Medulla oblongata (tissue), 1 donor: ENCODE measurements around the gene LYPD5.
A peak's percentile ranks its signal among the peaks of the same experiment; 100 is the strongest.
"Not testable (repeated sequence)": the region's sequence is repeated elsewhere in the genome, so short reads cannot be mapped to it uniquely, and the experiment has no call there.

Experiments used
- DNase-seq: peaks from one replicate; pipeline ENCODE4 v3.0.0-alpha.2; 2015; ENCODE audit errors: extremely low spot score

The LYPD5 gene

DNA sequence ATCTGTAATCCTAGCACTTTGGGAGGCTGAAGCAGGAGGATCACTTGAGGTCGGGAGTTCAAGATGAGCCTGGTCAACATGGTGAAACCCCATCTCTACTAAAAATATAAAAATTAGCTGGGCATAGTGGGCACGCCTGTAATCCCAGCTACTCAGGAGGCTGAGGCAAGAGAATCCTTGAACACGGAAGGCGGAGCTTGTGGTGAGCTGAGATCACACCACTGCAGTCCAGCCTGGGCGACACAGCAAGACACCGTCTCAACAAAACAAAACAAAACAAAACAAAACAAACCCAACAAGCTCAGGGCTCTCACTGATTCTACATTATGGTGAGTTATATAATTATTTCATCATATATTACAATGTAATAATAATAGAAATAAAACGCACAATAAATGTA is 4.2 kb upstream of the LYPD5 start:
- not testable (repeated sequence) for DNase-seq

DNA sequence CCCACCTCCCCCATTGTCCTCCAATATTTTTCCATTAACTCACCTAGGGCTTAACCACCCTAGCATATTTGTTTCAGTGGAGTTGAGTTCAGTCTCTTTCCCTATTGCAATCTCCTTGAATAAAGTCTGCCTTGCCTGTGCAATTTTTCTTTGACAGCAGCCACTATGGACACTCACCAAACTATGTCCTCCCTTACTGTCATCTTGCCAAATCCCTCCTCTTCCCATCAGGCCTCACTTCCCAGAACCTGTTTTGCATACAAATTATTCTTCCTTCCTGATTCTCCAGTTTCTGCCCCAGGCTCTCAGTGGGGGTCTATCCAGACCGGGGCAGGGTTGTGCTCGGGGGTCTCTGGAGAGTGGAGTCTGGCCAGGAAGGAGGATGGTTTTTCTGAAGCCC is 2.2 kb upstream of the LYPD5 start:
- DNase-seq: no peak

DNA sequence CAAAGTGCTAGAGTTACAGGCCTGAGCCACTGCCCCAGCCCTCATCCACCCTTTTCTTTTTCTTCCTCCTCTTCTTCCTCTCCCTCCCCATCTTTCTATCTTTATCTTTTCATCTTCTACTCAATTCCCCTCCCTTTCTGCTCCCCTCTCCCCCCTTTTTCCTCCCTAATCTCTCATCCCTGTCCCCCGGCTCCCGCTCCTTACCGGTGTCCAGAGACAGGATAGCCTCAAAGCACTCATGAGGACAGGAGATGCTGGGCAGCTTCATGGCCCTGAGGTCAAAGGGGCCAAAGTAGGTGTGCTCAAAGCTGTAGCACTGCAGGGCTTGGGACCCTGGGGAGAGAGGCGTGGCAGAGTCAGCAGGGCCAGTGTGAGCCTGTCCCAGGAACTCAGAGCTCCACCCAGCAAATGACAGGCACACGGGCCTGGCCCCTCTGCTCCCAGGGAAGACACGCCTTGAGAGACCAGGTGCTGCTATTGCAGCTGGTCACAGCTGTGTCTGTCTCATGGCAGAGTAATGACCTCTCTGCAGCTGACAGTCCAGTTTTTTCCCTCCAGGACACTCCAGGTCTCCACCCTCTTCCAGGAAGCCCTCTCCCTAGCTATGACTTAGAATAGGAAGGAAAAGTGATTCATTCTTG is 2.6 kb downstream of the LYPD5 start:
- DNase-seq: no peak

DNA sequence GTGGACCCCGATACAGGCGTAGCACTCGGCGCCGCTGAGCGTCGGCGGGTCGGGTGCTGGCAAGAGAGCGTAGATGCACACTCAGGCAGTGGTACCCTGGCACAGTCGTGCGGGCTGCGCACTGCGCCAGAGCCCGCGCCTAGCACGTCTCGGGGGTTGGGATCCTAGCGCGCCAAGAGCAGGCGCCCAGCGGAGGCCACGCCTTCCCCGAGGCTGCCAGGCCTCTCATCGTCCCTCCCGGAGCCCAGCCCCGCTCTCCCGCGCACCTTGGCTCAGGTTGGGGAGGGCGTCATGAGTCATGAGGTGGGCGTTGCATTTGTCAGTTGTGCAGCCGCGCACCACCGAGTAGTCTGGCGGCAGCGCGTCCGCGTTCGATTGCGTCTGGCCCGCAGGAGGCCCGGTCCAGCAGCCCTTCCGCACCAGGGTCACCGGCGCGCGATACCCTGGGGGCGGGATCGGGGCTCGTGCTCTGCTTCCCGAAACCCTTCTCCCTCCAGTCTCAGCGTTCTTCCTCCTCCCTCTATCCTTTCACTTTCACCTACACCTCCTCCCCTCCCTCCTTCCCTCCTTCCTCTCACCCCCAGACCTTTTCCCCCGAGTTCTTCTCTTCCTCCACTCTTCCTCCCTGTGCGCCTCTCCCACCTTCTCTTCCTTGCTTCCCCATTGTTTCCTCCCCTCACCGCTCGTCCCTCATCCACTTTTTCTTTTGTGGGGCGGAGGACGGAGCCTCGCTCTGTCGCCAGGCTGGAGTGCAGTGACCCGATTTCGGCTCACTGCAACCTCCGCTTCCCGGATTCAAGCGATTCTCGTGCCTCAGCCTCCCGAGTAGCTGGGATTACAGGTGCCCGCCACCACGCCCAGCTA is 3.5 kb downstream of the LYPD5 start:
- DNase-seq: no peak

DNA sequence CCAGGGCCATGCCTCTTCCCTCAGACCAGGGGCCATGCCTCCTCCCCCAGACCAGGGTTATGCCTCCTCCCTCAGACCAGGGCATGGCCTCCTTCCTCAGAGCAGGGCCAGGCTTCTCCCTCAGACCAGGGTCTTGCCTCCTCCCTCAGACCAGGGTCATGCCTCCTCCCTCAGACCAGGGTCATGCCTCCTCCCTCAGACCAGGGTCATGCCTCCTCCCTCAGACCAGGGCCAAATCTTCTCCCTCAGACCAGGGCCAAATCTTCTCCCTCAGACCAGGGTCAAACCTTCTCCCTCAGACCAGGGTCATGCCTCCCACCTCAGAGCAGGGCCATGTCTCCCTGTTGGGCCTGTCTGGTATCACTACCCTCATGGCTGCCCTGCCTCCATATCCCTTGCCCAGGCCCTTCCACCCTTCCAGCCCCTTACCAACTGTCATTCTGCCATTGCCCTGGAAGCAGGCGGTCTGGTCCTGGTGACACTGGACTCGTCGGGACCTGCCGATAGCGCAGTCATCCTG is 4.2 kb downstream of the LYPD5 start:
- DNase-seq: no peak

DNA sequence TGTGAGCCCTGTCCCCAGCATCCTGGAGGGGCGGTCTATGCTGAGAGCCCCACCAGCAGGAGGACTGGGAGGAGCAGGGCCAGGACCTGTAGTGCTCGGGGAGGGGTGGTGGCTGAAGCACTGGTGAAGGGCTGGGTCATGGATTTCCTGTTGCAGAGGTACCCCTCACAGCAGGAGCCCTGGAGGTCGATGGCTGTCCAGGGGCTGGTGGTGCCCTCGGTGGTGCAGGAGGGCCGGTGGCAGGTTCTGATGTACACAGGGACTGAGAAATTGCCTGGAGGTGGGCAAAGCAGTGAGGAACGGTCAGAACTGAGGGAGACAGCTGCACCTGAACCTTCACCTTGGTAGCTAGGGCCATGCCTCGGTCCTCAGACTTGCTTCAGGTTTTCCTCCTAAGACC is 4.7 kb downstream of the LYPD5 start:
- DNase-seq: no peak

DNA sequence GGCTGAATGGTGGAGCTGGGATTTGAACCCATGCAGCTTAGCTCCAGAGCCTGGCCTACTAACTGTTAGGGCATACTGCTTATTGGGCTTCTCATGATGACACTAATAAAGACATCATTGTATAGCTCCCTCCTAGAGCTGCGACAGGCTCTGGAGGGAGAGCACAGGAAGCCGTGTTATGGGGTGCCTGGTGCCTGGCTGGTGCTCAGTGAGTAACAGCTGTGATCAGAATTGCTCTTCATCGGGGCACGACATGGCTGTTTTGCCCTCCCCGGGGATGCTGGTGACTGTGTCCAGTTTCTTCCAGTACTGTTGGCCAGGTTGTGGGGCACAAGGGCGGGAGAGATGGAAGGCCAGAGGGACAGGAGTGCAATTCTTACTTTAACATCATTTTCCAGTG is 5.1 kb downstream of the LYPD5 start:
- peak; percentile 41 for DNase-seq

DNA sequence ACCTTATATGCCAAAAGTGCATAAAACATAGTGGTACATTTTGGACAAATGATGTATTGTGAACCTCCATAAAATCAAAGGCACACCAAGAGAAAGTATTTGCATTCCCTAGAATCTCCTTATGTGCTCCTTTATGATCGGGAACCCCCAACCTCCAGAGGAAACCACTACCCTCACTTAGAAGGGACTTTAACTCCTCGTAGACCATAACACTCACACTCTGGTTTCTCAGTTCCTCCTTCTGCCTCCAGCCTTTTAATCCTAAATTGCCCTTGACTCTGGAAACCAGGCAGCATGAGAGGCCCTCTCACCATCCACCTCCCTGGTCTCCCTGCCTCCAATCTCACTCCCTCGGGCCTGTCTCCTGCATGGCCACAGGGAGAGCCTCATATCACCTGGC is 11.7 kb downstream of the LYPD5 start:
- no peak for DNase-seq

DNA sequence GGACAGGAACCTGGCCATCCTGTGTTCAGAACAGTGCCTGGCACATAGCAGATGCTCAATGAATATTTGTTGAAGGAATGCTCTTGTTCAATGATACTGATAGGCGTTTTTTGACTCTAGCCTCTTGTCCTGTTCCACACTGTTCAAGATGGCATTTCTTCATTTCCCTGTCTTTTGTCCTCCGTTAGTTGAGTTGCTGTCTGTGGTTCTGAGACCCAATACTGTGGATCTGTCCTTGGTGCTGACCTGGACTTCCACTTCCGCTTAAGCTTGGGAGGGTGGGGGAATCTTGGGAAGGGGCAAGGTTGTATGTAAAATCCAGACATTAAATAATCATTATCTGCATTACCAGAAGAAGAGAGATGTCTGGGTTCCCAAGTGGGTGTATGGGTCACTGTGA is 13.2 kb downstream of the LYPD5 start:
- DNase-seq: no peak

DNA sequence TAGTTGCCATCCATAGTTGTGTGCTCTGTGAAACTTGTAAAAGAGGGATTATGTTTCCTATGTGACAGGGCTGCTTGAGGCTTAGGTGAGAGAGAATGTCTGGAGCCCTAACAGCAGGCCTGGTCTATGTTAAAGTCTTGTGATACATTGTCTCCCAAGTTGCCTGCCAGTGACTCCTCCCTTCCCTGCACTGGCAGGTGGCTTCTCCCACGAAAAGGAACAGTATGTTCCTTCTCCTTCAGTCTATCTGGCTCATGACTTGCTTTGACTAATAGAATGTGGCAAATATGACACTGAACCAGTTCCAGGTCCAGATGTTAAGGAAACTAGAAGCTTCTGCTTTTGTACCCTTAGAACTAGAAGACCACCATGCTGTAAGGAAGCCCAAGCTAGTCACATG is 15.6 kb downstream of the LYPD5 start:
- DNase-seq: no peak

DNA sequence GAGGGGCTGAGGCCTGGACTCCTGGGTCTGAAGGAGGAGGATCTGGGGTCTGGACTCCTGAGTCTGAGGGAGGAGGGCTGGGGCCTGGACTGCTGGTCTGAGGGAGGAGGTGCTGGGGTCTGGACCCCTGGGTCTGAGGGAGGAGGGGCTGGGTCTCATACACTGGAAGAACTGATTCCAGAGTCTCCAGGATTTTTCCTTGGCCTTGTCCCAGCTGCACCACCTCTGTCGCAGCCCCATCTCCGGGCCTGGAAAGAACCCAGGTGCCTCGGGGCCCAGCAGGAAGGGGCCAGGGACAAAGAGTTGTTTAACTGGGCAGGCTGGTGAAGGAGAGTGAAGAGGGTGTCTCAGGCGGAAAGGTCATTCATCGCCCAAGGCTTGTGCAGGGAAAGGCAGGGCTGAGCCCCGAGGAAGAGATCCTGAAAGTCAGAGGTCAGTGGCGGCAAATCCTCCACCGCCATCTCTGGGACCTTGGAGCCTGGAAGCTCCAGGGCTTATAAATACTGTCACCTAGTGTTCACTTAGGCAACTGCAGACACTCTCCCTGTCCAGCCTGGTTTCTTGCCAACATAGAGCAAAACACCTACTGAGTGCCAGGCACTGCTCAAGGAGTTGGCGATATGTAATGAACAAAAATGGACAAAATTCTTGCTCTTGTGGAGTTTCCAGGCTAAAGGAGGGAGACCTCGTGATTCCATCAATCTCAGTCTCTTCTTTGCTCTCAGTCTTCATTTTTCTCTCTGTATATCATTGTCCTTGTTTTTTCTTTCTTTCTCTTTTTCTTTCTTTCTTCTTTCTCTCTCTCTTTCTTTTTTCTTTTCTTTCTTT is 17.1 kb downstream of the LYPD5 start:
- DNase-seq: peak; percentile 86

DNA sequence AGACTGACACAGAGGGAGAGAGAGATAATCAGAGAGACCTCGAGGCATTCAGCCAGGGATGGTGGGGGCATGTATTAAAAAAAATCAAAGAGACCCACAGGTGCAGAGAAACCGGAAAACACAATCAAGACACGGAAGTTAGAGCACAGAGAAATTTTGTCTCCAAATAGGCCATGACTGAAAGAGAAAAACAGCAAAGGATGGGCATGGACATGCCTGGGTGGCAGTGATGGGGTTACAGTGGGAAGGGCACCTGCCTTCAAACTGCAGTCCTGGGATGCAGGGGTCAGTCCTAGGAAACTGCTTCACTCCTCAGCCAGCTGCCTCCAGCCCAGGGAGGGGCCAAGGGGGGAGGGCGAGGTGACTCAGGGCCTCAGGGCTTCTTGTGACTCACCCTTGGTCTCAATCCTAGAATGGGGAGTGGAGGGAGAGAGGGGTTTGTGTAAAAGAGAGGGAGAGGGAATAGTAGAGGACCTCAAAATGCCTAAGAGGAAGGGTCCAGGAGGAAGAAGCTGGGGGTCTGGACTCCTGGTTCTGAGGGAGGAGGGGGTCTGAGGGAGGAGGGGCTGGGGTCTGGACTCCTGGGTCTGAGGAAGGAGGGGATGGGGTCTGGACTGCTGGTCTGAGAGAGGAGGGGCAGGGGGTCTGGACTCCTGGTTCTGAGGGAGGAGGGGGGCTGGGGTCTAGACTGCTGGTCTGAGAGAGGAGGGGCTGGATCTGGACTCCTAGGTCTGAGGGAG is 17.8 kb downstream of the LYPD5 start:
- no peak for DNase-seq

DNA sequence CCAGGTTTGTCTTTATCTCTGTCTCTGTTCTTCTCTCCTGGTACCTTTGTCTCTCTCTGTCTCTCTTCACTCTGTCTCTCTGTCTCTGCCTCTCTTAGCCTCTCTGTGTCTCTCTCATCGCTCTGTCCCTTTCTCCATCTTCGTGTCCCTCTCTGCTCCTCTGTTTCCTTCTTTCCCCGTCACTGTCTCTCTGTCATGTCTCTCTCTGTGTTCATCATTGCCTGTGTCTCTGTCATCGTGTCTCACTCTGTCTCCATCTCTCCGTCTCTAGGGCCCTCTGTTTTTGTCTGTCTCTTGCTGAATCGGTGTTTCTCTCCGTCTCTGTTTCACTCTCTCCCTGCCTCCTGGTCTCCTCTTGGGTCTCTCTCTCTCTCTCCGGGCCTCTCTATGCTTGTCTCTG is 18.6 kb downstream of the LYPD5 start:
- DNase-seq: no peak

DNA sequence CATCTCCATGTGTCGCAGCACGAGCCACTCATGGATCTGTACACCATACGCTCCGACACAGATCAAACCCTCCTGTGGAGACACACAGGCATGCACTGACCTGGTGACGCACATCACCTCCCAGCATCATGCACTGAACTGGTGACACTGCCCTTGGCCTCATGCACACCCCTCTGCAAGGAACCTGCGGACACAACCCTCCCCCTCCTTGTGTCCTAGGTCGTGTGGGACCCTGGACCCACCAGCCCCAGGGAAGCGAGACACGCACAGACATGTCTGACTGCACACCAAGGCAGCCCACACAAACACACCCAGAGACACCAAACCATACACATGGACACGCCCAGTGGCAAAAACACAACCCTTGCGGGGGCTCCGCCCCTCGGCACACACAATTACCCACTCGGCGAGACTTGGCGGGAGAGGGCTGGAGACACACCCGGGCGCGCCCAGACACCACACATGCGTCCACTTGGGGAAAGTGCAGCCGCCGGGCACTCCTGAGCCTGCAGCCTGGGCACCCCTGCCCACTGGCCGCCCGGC is 19.5 kb downstream of the LYPD5 start:
- DNase-seq: no peak

DNA sequence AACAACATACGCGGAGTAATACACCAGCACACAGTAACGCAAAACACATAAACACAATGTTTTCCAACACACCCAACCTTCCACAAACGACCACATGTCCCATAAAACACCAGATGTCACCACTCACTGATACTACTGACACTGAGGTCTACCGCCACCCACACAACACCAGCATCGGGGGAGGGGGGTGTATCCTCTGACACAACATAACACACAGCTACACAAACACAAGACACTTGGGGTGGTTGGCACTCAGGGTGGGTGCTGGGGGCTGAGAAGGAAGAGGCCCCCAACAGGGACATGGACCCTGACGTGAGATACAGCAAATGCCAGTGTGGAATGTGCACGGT is 20.0 kb downstream of the LYPD5 start:
- DNase-seq: no peak

DNA sequence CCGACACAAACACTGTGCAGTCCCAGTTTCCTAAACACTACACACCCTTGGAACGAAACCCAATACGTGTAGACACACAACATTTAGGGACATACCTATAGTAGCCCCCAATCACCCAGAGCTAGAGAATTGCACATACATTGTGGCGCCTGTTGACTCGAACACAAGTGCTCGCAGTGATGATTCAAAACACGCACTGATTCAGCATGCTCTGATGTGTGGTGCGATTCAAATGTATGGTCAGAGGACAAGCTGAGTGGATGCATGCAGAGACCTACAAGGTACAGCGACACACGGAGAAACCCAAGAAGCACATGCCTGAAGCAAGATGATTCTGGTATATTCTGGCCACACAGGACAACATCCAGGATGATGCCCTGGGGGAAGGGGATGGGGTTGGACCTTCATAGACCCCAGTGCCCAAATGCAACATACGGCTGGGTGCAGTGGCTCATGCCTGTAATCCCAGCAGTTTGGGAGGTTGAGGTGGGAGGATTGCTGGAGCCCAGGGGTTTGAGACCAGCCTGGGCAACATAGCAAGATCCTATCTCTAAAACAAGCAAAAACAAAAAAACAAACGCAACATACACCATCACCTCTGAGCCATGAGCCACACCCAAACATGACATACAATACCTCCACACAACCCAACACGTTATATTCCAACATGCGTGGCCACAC is 20.5 kb downstream of the LYPD5 start:
- DNase-seq: no peak

DNA sequence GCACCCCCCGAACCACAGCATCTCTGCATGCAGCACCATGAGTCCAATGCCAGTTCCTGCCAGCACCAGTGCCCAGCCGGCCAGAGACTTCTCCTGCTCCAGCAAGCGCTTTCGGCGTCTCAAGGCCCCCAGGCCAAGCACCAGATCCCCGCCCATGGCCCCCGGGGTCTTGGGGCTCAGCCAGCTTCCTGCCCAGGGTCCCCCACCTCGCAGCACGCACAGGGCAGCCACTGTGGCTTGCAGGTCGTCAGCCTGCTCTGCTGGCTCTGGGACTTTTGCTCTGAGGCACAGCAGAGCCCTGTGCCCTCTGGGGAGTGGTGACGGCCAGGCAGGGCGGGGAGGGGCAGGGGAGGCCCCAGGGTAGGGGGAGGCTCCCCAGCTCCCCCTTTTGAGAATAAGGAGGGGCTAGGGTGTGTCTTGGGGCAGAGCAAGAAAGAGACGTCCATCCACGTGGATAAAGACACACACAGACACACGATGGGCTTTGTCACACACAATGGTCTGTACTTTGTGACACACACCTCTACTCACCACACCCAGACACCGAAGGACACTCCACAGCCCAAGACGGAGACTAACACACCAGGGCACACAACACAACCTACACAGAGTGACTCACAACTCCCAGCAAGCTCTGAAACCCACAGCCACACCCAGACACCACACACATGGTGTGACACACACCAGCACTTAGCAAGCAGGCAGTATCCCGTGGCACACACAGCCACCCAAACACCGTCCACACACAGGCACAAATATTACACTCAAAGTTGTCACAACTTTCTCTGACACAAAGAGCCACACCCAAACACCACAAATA is 21.3 kb downstream of the LYPD5 start, which contains the start of gene KCNN4:
TSS of gene KCNN4 (minus strand) at position 268 of the 820 bp plus-strand sequence. CDS start at position 156, 112 bp downstream.
- no peak for DNase-seq

DNA sequence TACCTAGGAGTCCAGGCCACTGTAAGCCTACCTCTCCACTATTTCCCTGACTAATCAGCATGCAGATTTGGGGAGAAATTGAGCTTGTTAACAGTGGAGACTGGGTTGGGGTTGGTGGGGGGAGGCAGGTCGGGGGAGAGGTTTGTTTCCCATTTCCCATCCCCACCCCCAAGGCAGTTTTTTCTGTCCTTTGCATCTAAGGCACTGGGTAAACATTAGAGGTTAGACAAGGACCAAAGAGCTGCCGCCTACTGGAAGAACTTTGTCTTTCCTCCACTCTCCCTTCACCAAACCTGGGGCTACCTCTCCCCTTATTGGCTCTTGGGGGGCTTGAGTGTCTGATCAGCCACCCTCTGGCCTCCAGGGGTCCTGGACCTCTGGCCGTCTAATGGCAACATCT is 22.4 kb downstream of the LYPD5 start:
- DNase-seq: no peak

DNA sequence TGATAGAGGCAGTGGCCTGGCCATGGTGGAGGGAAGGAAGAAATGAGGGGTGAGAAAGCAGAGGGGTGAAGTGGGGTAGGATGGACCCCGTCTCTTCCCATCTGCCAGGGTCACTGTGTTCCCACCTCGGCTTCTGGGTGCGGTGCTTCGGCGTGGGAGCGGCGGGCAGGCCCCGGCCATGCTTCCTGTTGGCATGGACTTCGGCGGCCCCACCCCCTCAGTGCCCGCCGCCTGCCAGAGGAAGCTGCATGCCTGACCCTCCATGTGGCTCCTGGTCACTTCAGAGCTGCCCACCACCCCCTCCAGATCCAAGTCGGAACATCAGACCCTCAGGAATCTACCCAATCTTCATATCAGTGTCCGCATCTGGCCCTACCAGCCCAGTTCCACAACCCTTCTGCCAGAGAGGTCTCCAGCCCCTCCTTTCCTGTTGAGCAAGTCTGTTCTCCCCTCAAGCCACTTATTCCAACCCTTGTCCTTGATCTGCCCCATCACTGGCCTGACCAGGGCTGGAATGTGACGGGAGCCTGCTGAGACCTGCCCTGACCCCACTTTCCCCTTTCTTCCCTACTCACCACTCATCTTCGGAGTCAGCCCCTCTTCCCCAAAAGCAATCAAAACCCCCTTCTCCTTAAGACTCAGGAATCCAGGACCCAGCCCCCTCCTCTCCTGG is 23.0 kb downstream of the LYPD5 start:
- DNase-seq: no peak
